IPS-18c (cell line): ENCODE results near the gene MAPK8.
"Not testable (repeated sequence)": the region's sequence is repeated elsewhere in the genome, so short reads cannot be mapped to it uniquely, and the experiment has no call there.

Experiments used
- H3K4me3 ChIP-seq: 2 replicates; pipeline ENCODE4 v1.7.0; 2013; ENCODE audit warnings: low read depth, mild to moderate bottlenecking, low read length, moderate library complexity; ENCODE audit not compliant: insufficient read depth
- H3K9me3 ChIP-seq: one replicate; pipeline ENCODE4 v1.6.1; 2013; ENCODE audit warnings: mild to moderate bottlenecking, low read length, moderate library complexity; ENCODE audit not compliant: control insufficient read depth, insufficient read depth

Gene MAPK8

GRCh38 chr10:48306265-48306869 is at the start of gene MAPK8:
Gene MAPK8, plus strand, starts transcription at chr10:48306677. Its CDS starts 94,984 bp downstream, at chr10:48401661.
- Histone ChIP-seq H3K9me3 (no peaks in the 10 kb centered on the region), H3K4me3 (peak within 1 kb of the TSS; percentile 67)

- no peaks in the 10 kb centered on the region for H3K9me3 ChIP-seq
- H3K4me3 ChIP-seq: no peak overlapping the region
These were observed 49.0 kb upstream of the MAPK8 start for GRCh38 chr10:48257407-48257961.

GRCh38 chr10:48258105-48258504 is 48.4 kb upstream of the MAPK8 start:
- no peaks in the 10 kb centered on the region for H3K9me3 ChIP-seq

GRCh38 chr10:48266528-48266927 is 39.9 kb upstream of the MAPK8 start:
- Histone ChIP-seq H3K9me3 (no peaks in the 10 kb centered on the region), H3K4me3 (no peak overlapping the region)

More at GRCh38 chr10:48258105-48258504, 48.4 kb upstream of the MAPK8 start:
- H3K4me3 ChIP-seq: no peak overlapping the region

GRCh38 chr10:48271047-48271730 is 35.3 kb upstream of the MAPK8 start:
- H3K9me3 ChIP-seq: no peaks in the 10 kb centered on the region
- H3K4me3 ChIP-seq: no peak overlapping the region

- H3K9me3 ChIP-seq: no peaks in the 10 kb centered on the region
- H3K4me3 ChIP-seq: no peak overlapping the region
These were observed 33.8 kb upstream of the MAPK8 start for GRCh38 chr10:48272682-48273081.

- Histone ChIP-seq H3K9me3 (no peaks in the 10 kb centered on the region), H3K4me3 (no peak overlapping the region)
These were observed 32.7 kb upstream of the MAPK8 start for GRCh38 chr10:48273741-48274140.

- no peak within 1 kb of the TSS for H3K4me3 ChIP-seq
- H3K9me3 ChIP-seq: no peaks in the 10 kb centered on the region
These were observed 31.8 kb upstream of the MAPK8 start, which contains the start of gene FRMPD2 for GRCh38 chr10:48274636-48275035. Gene FRMPD2, minus strand, starts transcription at chr10:48274696. Its CDS starts 129 bp downstream, at chr10:48274567.

GRCh38 chr10:48277093-48277492 is 29.4 kb upstream of the MAPK8 start:
- H3K9me3 ChIP-seq: no peaks in the 10 kb centered on the region
- H3K4me3 ChIP-seq: no peak overlapping the region

GRCh38 chr10:48279081-48279751 is 27.3 kb upstream of the MAPK8 start:
- H3K4me3 ChIP-seq: no peak overlapping the region
- H3K9me3 ChIP-seq: no peaks in the 10 kb centered on the region

- H3K9me3 ChIP-seq, H3K4me3 ChIP-seq: not testable (repeated sequence)
These were observed 24.8 kb upstream of the MAPK8 start for GRCh38 chr10:48281697-48282096.

- H3K9me3 ChIP-seq: no peaks in the 10 kb centered on the region
- H3K4me3 ChIP-seq: no peak overlapping the region
These were observed 23.6 kb upstream of the MAPK8 start for GRCh38 chr10:48282829-48283228.

- no peaks in the 10 kb centered on the region for H3K9me3 ChIP-seq
- H3K4me3 ChIP-seq: no peak overlapping the region
These were observed 22.4 kb upstream of the MAPK8 start for GRCh38 chr10:48284002-48284546.

GRCh38 chr10:48284811-48285210 is 21.7 kb upstream of the MAPK8 start:
- H3K4me3 ChIP-seq: no peak overlapping the region
- no peaks in the 10 kb centered on the region for H3K9me3 ChIP-seq

- H3K4me3 ChIP-seq: no peak overlapping the region
- H3K9me3 ChIP-seq: no peaks in the 10 kb centered on the region
These were observed 20.8 kb upstream of the MAPK8 start for GRCh38 chr10:48285710-48286109.

GRCh38 chr10:48286356-48286755 is 20.1 kb upstream of the MAPK8 start:
- Histone ChIP-seq H3K4me3 (no peak overlapping the region), H3K9me3 (no peaks in the 10 kb centered on the region)
